PC-9 (cell line): ENCODE data around the gene CCR4. TPM values are rescaled to one million over a fixed set of nuclear protein-coding genes. Genes with fewer than 3 reads are reported as not detected.

Experiments used
- BruUV-seq: library from RNA; stranded (reverse); fragments of 400-500 nt; replicated peaks from 2 replicates; lab custom pipeline; 2021; lab: Mats Ljungman, UMichigan
- CTCF ChIA-PET: fragments of 300-600 bp; sonication (Branson Sonifier 250); formaldehyde crosslinking; loops from one replicate; lab custom pipeline; 2022; ENCODE audit warnings: antibody characterized with exemption; lab: Charles Lee
- POLR2A ChIA-PET: fragments of 300-600 bp; sonication (Branson Sonifier 250); formaldehyde crosslinking; loops from one replicate; lab custom pipeline; 2022; ENCODE audit warnings: antibody characterized with exemption; ENCODE audit not compliant: unreplicated experiment; lab: Charles Lee
- DNase-seq, 2 experiments: peaks; one replicate each; pipeline versions ENCODE4 v3.0.0 to v3.0.0-alpha.2; 2015 to 2022; ENCODE audit warnings: mixed read lengths in 1 of 2
- H2AFZ ChIP-seq: fragments of 200-600 bp; sonication (generic); 2 replicates; pipeline ENCODE4 v1.8.1; 2017; ENCODE audit warnings: antibody characterized with exemption
- H3F3A ChIP-seq: fragments of 200-600 bp; sonication (generic); 2 replicates; pipeline ENCODE4 v1.8.1; 2017; ENCODE audit warnings: antibody characterized with exemption, mild to moderate bottlenecking, low read depth; ENCODE audit not compliant: insufficient read depth
- H3K27ac ChIP-seq: fragments of 200-600 bp; sonication (generic); 2 replicates; pipeline ENCODE4 v1.6.1; 2016; ENCODE audit warnings: mixed run types
- H3K27me3 ChIP-seq: fragments of 200-600 bp; sonication (generic); 2 replicates; pipeline ENCODE4 v1.6.1; 2016; ENCODE audit warnings: low read depth, mixed run types; ENCODE audit not compliant: insufficient read depth
- H3K36me3 ChIP-seq: fragments of 200-600 bp; sonication (generic); 2 replicates; pipeline ENCODE4 v1.6.1; 2016; ENCODE audit warnings: low read depth, mixed run types
- H3K4me1 ChIP-seq: fragments of 200-600 bp; sonication (generic); replicated peaks from 2 replicates; pipeline ENCODE4 v1.6.1; 2016; ENCODE audit warnings: mixed run types; ENCODE audit not compliant: insufficient read depth
- H3K4me2 ChIP-seq: fragments of 200-600 bp; sonication (generic); 2 replicates; pipeline ENCODE4 v1.6.1; 2017; ENCODE audit warnings: mixed run types
- H3K4me3 ChIP-seq: fragments of 200-600 bp; sonication (generic); 2 replicates; pipeline ENCODE4 v1.6.1; 2016; ENCODE audit warnings: mixed run types
- H3K79me2 ChIP-seq: fragments of 200-600 bp; sonication (generic); 2 replicates; pipeline ENCODE4 v1.6.1; 2017; ENCODE audit warnings: low read depth, mixed run types
- H3K9me2 ChIP-seq: fragments of 200-600 bp; sonication (generic); 2 replicates; pipeline ENCODE4 v1.8.1; 2017; ENCODE audit warnings: mild to moderate bottlenecking; ENCODE audit not compliant: insufficient read depth
- H3K9me3 ChIP-seq: fragments of 200-600 bp; sonication (generic); 2 replicates; pipeline ENCODE4 v1.8.1; 2016; ENCODE audit warnings: low read depth; ENCODE audit not compliant: insufficient read depth
- H4K20me1 ChIP-seq: fragments of 200-600 bp; sonication (generic); 2 replicates; pipeline ENCODE4 v1.8.1; 2017; ENCODE audit not compliant: insufficient read depth
- CTCF ChIP-seq: fragments of 200-600 bp; sonication (generic); conservative IDR thresholded peaks from 2 replicates; pipeline ENCODE4 v1.6.1; 2017; ENCODE audit warnings: mixed run types, antibody characterized with exemption, mild to moderate bottlenecking, moderate library complexity
- EZH2 ChIP-seq: fragments of 200-600 bp; sonication (generic); IDR thresholded peaks from 2 replicates; pipeline ENCODE4 v1.8.0; 2017; ENCODE audit warnings: antibody characterized with exemption, low read depth
- intact Hi-C: fragments of 100-400 bp; cut with micrococcal nuclease; formaldehyde crosslinking; loops from one replicate; pipeline ENCODE4 v1.10.0; 2022; ENCODE audit not compliant: unreplicated experiment
- total RNA-seq: library from RNA; stranded (reverse); gene quantifications from 2 replicates; pipeline ENCODE4 v1.2.3, GENCODE V29; 2021

CCR4 gene
- total RNA-seq, 1 experiment from 2014 or later, result not detected

DNA sequence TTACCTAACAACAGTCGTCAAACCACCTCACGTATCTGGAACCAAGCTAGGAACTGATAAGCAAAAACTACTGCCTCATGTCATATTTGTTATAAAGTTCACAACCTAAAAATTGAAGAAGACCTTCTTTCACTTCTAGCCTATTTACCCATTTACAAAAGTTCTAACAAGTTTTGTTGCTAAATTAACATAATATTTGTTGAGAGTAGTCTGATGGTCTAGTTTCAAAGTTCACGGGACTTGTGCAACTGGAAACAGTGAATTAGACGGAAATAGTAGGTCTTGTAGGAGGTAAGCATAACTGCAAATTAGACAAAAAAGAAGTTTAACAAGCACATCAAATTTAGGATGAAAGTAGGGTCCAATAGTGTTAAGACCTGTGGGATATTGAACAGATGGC, 51.9 kb downstream of the CCR4 start:
- Histone ChIP-seq H3K27me3 (no peaks in the 10 kb centered on the region), H3K36me3 (no peaks in the 10 kb centered on the region), H3K4me3 (no peak overlapping the region), H3K4me2 (no peak overlapping the region), H4K20me1 (no peaks in the 10 kb centered on the region), H3K9me3 (no peaks in the 10 kb centered on the region), H3K79me2 (no peaks in the 10 kb centered on the region), H2AFZ (no peak overlapping the region), H3K9me2 (no peaks in the 10 kb centered on the region), H3K4me1 (no peaks in the 10 kb centered on the region), H3F3A (no peaks in the 10 kb centered on the region), H3K27ac (no peak overlapping the region)
- POLR2A ChIA-PET, result no interaction called here
- no TSS peak for BruUV-seq
- intact Hi-C loops, result no loop called here
- no peak for DNase-seq
- CTCF ChIA-PET, result no interaction called here
- TF ChIP-seq EZH2 (no peak), CTCF (no peak)

GRCh38 chr3:33004205-33004604, 52.8 kb downstream of the CCR4 start:
- Histone ChIP-seq H3K4me3 (no peak overlapping the region), H2AFZ (no peak overlapping the region), H3K9me3 (no peaks in the 10 kb centered on the region), H3K27me3 (no peaks in the 10 kb centered on the region), H3K4me2 (no peak overlapping the region), H3K4me1 (no peaks in the 10 kb centered on the region), H3K9me2 (no peaks in the 10 kb centered on the region), H3K27ac (no peak overlapping the region), H4K20me1 (no peaks in the 10 kb centered on the region), H3F3A (no peaks in the 10 kb centered on the region), H3K79me2 (no peaks in the 10 kb centered on the region), H3K36me3 (no peaks in the 10 kb centered on the region)
- no TSS peak for BruUV-seq
- intact Hi-C loops, result no loop called here
- POLR2A ChIA-PET, result no interaction called here
- CTCF ChIA-PET, result no interaction called here
- no peak for DNase-seq
- no peak for TF ChIP-seq EZH2
- TF ChIP-seq CTCF, result no peak

GRCh38 chr3:33004961-33005360, 53.5 kb downstream of the CCR4 start:
- DNase-seq, result no peak
- intact Hi-C loops, result no loop called here
- Histone ChIP-seq H3K4me1 (no peaks in the 10 kb centered on the region), H4K20me1 (no peaks in the 10 kb centered on the region), H2AFZ (no peak overlapping the region), H3K4me3 (no peak overlapping the region), H3K9me2 (no peaks in the 10 kb centered on the region), H3K79me2 (no peaks in the 10 kb centered on the region), H3F3A (no peaks in the 10 kb centered on the region), H3K4me2 (no peak overlapping the region), H3K36me3 (no peaks in the 10 kb centered on the region), H3K27ac (no peak overlapping the region), H3K9me3 (no peaks in the 10 kb centered on the region), H3K27me3 (no peaks in the 10 kb centered on the region)
- no peak for TF ChIP-seq CTCF
- TF ChIP-seq EZH2, result no peak
- CTCF ChIA-PET, result interaction anchor here (0.6 kb wide), 2 partner anchors 566 to 776 kb away, joined by 3 to 8 read pairs; no protein-coding TSS in a partner anchor
- no TSS peak for BruUV-seq
- POLR2A ChIA-PET, result no interaction called here

Other genes with a start within 250 kb of the CCR4 start
- not detected in 2 replicates for gene TRIM71, start 133.6 kb upstream of the CCR4 start, total RNA-seq
- gene GLB1, start 145.5 kb downstream of the CCR4 start, total RNA-seq, result 57.0 and 67.0 TPM in 2 replicates
- 5.4 and 6.2 TPM in 2 replicates for gene TMPPE, start 145.5 kb downstream of the CCR4 start, total RNA-seq
- 121 and 134 TPM in 2 replicates for gene CRTAP, start 162.4 kb downstream of the CCR4 start, total RNA-seq